ENCODE results near the gene DRC1.

Gene DRC1

DNA sequence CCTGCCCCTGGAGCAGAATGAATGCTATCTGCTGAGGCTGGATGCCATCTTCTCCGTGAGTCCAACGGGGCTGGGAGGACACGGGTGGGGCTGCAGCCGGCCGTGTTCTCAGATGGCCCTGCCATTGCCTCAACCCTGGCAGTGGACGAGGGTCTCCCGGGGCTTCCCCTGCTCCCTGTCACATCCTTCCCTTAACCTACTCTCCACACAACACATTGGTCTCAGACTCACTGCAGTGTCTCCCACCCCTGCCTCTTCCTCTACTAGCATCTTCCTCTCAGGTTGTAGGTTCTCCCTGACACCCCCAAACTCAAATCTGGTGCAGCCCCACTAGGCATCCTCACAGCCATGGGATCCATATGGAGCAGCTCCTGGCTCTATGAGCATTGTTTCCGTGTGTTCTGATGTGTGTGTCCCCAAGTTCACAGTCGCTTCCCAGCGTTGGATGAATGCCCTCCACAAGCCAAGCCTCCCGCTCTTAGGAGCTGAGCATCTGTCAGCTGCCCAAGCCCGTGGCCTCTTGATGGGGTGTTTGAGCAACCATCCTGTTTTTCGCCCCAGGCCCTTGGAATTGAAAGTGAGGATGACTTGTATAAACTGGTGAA lies 48.4 kb downstream of the DRC1 start:
- no peak for DNase-seq

DNA sequence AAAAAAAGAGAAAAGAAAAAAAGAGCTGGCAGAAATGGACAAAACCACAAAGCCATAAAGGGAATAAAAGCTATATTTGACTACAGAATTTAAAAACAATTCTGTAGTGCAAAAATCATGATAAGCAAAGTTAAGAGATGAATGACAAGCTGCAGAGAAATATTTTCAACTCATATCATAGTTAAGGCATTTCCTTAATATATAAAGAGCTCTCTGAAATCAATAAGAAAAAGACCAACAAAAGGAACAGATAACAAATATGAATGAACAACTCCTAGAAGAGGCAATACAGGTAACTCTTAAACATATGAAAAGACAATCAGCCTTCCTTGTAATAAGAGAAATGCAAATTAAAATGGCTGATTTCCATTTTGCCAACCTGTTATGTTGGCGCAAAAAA lies 50.0 kb downstream of the DRC1 start:
- no peak for DNase-seq

DNA sequence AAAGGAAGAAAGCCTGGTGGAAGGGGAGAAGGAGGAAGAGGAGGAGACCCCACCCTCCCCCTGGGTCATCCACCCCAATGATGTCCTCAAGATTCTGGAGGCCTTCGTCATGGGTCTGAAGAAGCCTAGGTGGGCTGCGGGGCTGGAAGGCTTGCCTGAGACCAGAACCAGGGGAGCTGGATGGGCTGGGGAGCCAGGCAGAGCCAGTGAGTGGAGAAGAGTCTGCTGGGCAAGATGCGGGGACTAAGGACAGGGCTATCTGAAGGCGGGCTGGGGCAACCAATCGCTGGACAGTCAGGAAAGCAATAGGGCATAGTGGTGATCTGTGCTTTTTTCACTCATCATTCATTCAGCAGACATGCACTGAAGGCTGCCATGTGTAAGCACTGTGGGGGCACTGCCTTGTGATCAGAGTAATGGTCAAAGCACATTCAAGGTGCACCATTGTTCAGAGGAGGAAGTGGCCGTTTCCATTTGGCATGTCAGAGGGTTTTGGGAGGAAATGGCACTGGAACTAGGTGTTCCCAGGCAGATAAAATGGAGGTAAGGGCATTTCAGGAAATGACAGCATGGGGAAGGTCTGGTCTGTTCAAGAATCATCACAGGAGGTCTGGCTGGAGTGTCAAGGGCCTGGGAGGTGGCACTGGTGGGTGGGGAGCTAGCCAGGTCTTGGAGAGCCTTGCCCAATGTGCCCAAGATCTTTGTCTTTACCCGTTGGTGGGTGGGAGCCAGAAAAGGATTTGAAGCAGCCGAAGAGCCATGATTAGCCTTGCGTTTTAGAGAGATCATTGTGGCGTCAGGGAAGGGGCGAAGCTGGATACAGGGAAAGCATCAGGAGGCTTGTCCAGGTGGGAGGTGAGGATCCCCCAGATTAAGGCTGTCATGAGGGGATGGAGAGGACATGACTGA lies 52.0 kb downstream of the DRC1 start:
- no peak for DNase-seq

DNA sequence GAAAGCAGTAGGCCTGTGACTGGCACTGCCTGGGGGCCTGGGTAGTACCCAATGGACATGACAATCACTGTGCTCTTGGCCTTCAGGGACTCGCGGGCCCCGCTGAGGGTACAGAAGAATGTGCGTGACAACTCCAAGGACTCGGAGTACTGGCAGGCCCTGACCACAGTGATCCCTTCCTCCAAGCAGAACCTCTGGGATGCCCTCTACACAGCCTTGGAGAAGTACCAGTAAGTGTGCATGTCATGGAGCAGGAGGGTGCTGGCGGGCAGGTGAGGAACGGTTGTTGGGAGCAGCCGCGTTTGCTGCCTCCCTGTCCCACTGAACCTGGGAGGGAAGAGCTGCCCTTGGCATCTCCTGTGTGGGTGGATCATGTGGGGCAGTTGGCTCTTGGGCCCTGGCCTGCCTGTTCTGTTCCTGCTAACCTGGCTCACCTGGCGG lies 52.9 kb downstream of the DRC1 start:
- no peak for DNase-seq

GRCh38 chr2:26455037-26455669 lies 53.4 kb downstream of the DRC1 start:
- DNase-seq, result no peak

- no peak for DNase-seq
These were observed 54.1 kb downstream of the DRC1 start for GRCh38 chr2:26455670-26456439.

DNA sequence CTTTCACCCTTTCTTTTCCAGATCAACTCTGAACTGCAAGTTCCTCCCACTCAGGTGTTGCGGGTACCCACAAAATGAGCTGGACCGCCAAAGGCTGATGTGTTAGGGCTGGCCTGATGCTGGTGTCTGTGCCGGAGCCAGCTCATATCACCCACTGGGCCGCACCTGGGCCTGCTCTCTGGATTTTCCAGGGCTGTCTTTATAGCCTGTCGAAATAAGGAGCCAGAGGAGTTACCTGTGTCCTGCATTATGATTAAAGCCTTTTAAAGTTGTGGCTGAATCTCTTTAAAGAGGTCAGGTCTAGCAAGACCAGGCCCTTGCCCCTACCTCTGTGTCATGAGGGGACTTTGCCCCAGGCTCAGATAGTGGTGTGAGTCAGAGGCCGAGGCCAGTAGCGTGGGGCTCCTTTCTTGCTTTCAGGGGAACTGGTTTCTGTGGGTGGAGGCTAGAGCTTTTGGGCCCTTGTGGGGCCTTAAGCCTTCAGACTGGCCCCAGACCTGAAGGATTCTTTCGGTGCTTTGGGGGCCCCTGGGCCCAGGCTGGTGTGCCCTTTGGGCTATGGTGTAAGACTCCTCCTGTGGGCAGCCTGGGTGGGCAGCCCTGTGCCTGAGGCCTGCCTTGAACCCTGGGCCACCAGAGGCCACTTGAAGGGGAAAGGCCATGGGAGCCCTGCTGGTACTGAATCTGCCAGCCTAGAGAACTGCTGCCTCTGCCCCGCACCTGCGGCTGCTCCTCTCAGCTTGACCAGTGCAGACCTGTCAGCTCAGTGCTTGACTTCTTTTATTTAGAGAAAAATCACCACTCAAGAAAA lies 54.9 kb downstream of the DRC1 start:
- DNase-seq, result no peak

GRCh38 chr2:26457251-26457666 lies 55.5 kb downstream of the DRC1 start:
- no peak for DNase-seq

GRCh38 chr2:26457695-26458364 lies 56.1 kb downstream of the DRC1 start:
- no peak for DNase-seq

DNA sequence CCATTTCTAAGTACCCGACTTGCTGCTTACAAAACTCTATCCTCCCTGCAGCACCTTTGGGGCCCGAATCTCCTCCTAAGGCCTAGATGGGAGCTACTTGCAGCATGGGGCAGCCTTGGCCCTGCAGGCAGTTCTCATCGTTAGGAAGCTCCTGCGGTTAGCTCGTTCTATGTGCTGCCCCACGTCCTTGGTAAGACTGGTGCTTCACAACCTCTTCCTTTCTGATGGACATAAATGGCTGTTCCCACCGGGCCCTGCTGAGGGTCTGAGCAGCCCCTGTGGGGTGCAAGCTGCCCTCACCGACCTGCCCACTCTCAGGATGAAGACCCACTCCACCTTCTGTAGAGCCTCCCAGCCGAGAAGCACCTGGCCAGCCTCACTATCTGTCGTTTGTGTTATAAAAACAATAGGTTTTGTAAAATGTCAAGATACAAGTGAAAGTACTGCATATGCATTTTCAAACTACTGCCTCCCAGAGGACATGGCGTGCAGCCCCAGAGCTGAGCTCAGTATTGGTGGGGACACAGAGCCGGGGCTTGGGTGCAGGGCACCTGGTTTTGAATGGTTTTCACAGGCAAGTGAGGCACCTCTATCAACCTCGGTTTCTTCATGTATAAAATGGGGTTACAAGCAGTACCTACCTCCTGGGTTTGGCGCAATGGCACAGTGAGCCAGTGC lies 56.8 kb downstream of the DRC1 start:
- DNase-seq, result no peak

DNA sequence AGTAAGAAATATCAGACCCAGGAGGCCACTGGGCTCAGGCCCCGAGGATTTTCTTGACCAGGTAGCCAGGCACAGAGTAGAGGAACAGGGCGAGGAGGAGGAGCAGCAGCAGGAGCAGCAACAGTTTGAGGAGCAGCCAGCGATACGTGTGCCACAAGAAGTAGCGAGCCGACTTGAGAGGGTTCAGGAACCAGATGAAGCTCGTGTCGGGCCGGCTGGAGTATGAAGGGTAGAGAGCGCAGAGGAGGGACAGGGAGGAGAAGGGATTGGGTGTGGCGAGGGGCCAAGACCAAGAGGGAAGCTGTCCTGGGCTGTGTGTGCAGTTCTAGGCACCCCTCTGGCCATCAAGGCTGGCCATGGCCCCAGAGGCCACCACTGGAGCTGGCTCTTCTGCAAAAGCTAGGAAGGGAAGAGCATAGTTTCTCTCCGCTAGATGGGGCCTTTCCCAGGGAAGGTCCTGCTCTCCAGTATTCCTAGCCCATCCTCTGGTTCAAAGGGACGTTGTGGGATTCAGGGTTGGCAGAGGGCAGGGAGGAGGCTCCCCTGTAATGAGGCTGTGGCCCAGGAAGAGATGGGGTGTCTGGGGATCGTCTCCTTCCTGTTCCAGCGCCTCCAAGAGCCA lies 58.4 kb downstream of the DRC1 start:
- DNase-seq, result no peak

- no peak for DNase-seq
These were observed 58.9 kb downstream of the DRC1 start for GRCh38 chr2:26460613-26461031.

DNA sequence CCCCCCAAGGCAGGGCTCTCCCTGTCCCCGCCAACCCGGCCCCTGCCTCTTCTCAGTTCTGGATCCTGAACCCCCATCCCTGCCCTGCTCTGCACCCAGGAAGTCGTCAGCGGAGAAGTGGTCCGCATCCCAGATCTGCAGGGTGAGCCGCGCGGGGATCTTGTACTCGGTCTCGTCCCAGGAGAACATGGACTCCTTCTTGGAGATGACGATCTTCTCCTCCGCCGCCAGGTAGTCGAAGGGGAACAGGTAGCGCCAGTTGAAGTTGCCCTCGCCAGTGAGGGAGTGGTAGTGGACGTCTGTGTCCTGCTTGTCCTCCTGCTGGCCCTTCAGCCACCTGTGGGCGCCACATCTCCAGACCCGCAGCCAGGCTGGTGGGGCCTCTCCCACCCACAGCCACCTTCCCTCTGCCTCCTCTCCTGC lies 59.9 kb downstream of the DRC1 start:
- DNase-seq, result no peak

- DNase-seq, result no peak
These were observed 60.4 kb downstream of the DRC1 start for GRCh38 chr2:26462100-26462499.

GRCh38 chr2:26462511-26463243 lies 61.0 kb downstream of the DRC1 start:
- DNase-seq, result no peak

DNA sequence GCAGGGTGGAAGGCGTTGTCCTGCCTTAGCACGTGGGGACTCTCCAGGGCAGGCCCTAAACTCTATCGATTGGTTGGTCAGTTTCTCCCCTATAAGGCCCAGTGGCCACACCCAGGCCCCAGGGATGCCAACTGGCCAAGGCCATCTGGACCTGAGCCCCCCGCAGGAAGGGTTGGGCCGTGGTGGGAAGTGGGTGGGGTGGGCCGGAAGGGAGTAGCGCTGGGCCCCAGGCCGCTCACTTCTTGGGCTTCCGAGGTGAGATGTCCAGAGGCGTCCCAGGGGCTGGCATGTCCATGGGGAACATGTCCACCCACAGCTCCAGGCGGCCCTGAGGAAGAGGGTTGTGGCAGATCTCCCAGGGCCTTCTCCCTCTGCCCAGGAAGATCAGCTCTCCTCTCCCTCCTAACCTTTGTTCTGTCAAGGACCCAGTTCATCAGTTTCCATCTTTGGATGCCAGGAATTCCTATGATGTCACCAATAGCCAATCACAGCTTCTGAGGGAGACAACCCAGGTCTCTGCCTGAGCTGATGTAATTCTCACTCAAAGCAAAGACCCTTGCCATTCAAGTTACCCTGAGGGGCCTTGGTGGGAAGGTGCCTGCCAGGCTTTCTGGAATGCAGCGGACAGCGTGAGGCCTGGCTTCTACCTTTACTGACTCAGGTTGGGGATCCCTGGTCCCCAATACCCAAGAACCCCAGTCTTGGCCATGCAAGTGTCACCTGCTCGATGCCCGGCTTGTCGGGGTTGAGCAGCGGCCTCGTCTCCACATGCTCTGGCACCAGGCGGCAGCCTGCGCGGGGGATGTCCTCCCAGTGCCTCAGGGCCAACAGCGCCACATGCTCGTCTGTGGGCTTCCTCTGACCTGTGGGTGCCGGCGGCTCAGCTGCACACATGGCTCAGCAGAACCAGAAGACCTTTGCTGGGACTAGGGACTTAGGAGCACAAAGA lies 61.8 kb downstream of the DRC1 start:
- no peak for DNase-seq

GRCh38 chr2:26464390-26465265 lies 62.9 kb downstream of the DRC1 start:
- no peak for DNase-seq
